Endothelial cell of umbilical vein (primary cell): ENCODE results near the gene KAT8. TPM values are rescaled to one million over a fixed set of nuclear protein-coding genes. Genes with fewer than 3 reads are reported as not detected.

Experiments used
- BruUV-seq: library from RNA; stranded (reverse); fragments of 400-500 nt; replicated peaks from 2 replicates; lab custom pipeline; 2021; lab: Mats Ljungman, UMichigan
- CTCF ChIA-PET: fragments of 300-600, 350-600 bp; sonication (Branson Sonifier 250); formaldehyde crosslinking; loops from one replicate; lab custom pipeline; 2021; ENCODE audit warnings: antibody characterized with exemption, inconsistent platforms; lab: Charles Lee
- POLR2A ChIA-PET: fragments of 300-600, 350-600 bp; sonication (Branson Sonifier 250); formaldehyde crosslinking; loops from one replicate; lab custom pipeline; 2021; ENCODE audit warnings: antibody characterized with exemption, inconsistent platforms; lab: Charles Lee
- DNase-seq: peaks from one replicate; pipeline ENCODE4 v3.0.0-alpha.2; 2011; ENCODE audit warnings: low read depth, low spot score
- FAIRE-seq: peaks from 2 replicates; lab custom pipeline; 2011; peaks lifted over from hg19 to GRCh38; lab: Jason Lieb, UNC
- H2AFZ ChIP-seq: 2 replicates; pipeline ENCODE4 v1.6.0; 2012; ENCODE audit warnings: low read depth, low read length, control low read depth, inconsistent platforms
- H3K27ac ChIP-seq: 2 replicates; pipeline ENCODE4 v1.5.1; 2011; ENCODE audit warnings: low read depth, mild to moderate bottlenecking, control low read depth, low read length, moderate library complexity; ENCODE audit not compliant: insufficient read depth
- H3K27me3 ChIP-seq, 2 experiments: 2 replicates each; pipeline versions ENCODE4 v1.6.0 to v1.6.1; 2011; ENCODE audit warnings: low read length in 2 of 2, mixed read lengths in 1 of 2; ENCODE audit not compliant: control insufficient read depth in 2 of 2, insufficient read depth in 2 of 2
- H3K36me3 ChIP-seq, 2 experiments: 2 replicates in 1 of 2; 3 replicates in 1 of 2; pipeline ENCODE4 v1.5.1; 2011; ENCODE audit warnings: low read length in 2 of 2, mild to moderate bottlenecking in 1 of 2, moderate library complexity in 1 of 2; ENCODE audit not compliant: control insufficient read depth in 2 of 2, insufficient read depth in 2 of 2; ENCODE audit errors: extremely low read depth in 1 of 2
- H3K4me1 ChIP-seq: 3 replicates; pipeline ENCODE4 v1.5.1; 2011; ENCODE audit warnings: mild to moderate bottlenecking, low read length; ENCODE audit not compliant: control insufficient read depth, insufficient read depth; ENCODE audit errors: extremely low read depth
- H3K4me2 ChIP-seq: 2 replicates; pipeline ENCODE4 v1.6.1; 2011; ENCODE audit warnings: low read length, control low read depth, mixed read lengths; ENCODE audit not compliant: insufficient read depth
- H3K4me3 ChIP-seq, 3 experiments: fragments of 200-600 bp in 1 of 3; sonication (generic), shearing (Covaris generic) in 1 of 3; replicated peaks in 1 of 3; 2 replicates each; pipeline ENCODE4 v1.5.1; 2011 to 2016; ENCODE audit warnings: control low read depth in 3 of 3, low read length in 3 of 3, mild to moderate bottlenecking in 2 of 3, inconsistent platforms in 1 of 3, low read depth in 1 of 3, moderate library complexity in 1 of 3; ENCODE audit not compliant: insufficient read depth in 1 of 3
- H3K79me2 ChIP-seq: 2 replicates; pipeline ENCODE4 v1.6.0; 2012; ENCODE audit warnings: low read length, inconsistent platforms; ENCODE audit not compliant: control insufficient read depth, insufficient read depth
- H3K9ac ChIP-seq: replicated peaks from 2 replicates; pipeline ENCODE3; 2011; ENCODE audit warnings: low read length, control low read depth; ENCODE audit not compliant: insufficient read depth; ENCODE audit errors: extremely low read depth
- H3K9me1 ChIP-seq: replicated peaks from 3 replicates; pipeline ENCODE4 v1.6.0; 2011; ENCODE audit warnings: mild to moderate bottlenecking, low read length; ENCODE audit not compliant: control insufficient read depth, insufficient read depth; ENCODE audit errors: extremely low read depth
- H3K9me3 ChIP-seq: replicated peaks from 2 replicates; pipeline ENCODE4 v1.5.1; 2012; ENCODE audit warnings: low read length, inconsistent platforms; ENCODE audit not compliant: control insufficient read depth, insufficient read depth
- H4K20me1 ChIP-seq: replicated peaks from 2 replicates; pipeline ENCODE3; 2011; ENCODE audit warnings: mild to moderate bottlenecking, low read length; ENCODE audit not compliant: control insufficient read depth, insufficient read depth; ENCODE audit errors: extremely low read depth
- CTCF ChIP-seq, 2 donors: IDR thresholded peaks; 1 replicate in 1 of 2; 2 replicates in 1 of 2; pipeline ENCODE4 v1.5.1; 2011; ENCODE audit warnings: low read length in 2 of 2, mild to moderate bottlenecking in 2 of 2, moderate library complexity in 2 of 2, control low read depth in 1 of 2, inconsistent platforms in 1 of 2, low read depth in 1 of 2; ENCODE audit not compliant: insufficient read depth in 1 of 2; ENCODE audit errors: extremely low read depth in 1 of 2
- EZH2 ChIP-seq: IDR thresholded peaks from 2 replicates; pipeline ENCODE4 v1.6.1; 2012; ENCODE audit warnings: borderline replicate concordance, low read depth, mild to moderate bottlenecking, moderate library complexity, low read length, inconsistent platforms; ENCODE audit not compliant: severe bottlenecking
- FOS ChIP-seq: IDR thresholded peaks from 2 replicates; pipeline ENCODE4 v1.6.1; 2011; ENCODE audit warnings: mild to moderate bottlenecking, low read length, moderate library complexity, borderline replicate concordance; ENCODE audit not compliant: insufficient read depth
- GATA2 ChIP-seq: IDR thresholded peaks from 2 replicates; pipeline ENCODE4 v1.7.0; 2011; ENCODE audit warnings: low read depth, mild to moderate bottlenecking, moderate library complexity, mixed read lengths, low read length; ENCODE audit not compliant: insufficient read length, insufficient read depth
- JUN ChIP-seq: IDR thresholded peaks from 2 replicates; pipeline ENCODE4 v1.6.1; 2011; ENCODE audit warnings: borderline replicate concordance, low read depth; ENCODE audit not compliant: insufficient read length, insufficient read depth
- MAX ChIP-seq: IDR thresholded peaks from 2 replicates; pipeline ENCODE4 v1.6.1; 2011; ENCODE audit not compliant: insufficient read depth, insufficient read length
- MYC ChIP-seq: IDR thresholded peaks from one replicate; pipeline ENCODE4 v1.6.1; 2011; ENCODE audit warnings: mild to moderate bottlenecking, low read depth, low read length
- POLR2A ChIP-seq: IDR thresholded peaks from 2 replicates; pipeline ENCODE4 v1.6.1; 2012; ENCODE audit warnings: low read depth, mild to moderate bottlenecking, control low read depth, low read length
- POLR2AphosphoS5 ChIP-seq: IDR thresholded peaks from 2 replicates; pipeline ENCODE4 v1.6.1; 2012; ENCODE audit warnings: low read depth, mild to moderate bottlenecking, control low read depth, low read length, moderate library complexity; ENCODE audit not compliant: insufficient read depth
- dilution Hi-C: fragments of 300-500 bp; cut with MboI; formaldehyde crosslinking; loops from one replicate; pipeline ENCODE4 v1.15.0; 2019; ENCODE audit warnings: low sequenced_read_pairs; ENCODE audit not compliant: extremely low pct_ligation_motif_present
- intact Hi-C: fragments of 100-400 bp; cut with micrococcal nuclease; formaldehyde crosslinking; loops from one replicate; pipeline ENCODE4 v1.10.0; 2022
- polyA plus RNA-seq, 4 experiments: library from polyadenylated mRNA; depleted of rRNA in 3 of 4; stranded (reverse) in 3 of 4; unstranded in 1 of 4; fragments of >200 nt; gene quantifications; 2 replicates each; pipeline versions ENCODE4 v1.2.1 to v1.2.3, GENCODE V29; 2011 to 2012; ENCODE audit warnings: missing spikeins in 1 of 4
- total RNA-seq: library from RNA; stranded (reverse); gene quantifications from 2 replicates; pipeline ENCODE4 v1.2.3, GENCODE V29; 2021

The KAT8 gene
- total and polyA plus RNA-seq, 2 donors (not counting 3 experiments of a cell fraction or from before 2014, with no cell fraction given), result 30.7 to 42.8 TPM

- peaks cover 13 to 21% of the 10 kb centered on the region in 2 experiments for H3K27me3 ChIP-seq
- peaks cover 13% of the 10 kb centered on the region for H3K4me1 ChIP-seq
- dilution Hi-C loops, result no loop called here
- BruUV-seq, result no TSS peak
- no peak for FAIRE-seq
- H3K4me2 ChIP-seq, result no peak overlapping the region
- H3K9me1 ChIP-seq, result no peaks in the 10 kb centered on the region
- TF ChIP-seq EZH2, result no peak
- TF ChIP-seq MYC, result no peak
- TF ChIP-seq JUN, result no peak
- no peak for TF ChIP-seq MAX
- TF ChIP-seq POLR2AphosphoS5, result no peak
- TF ChIP-seq GATA2, result no peak
- no peak for TF ChIP-seq CTCF (IDR thresholded peaks at IDR 0.05; ENCODE audit: extremely low read depth in 1 of 2, insufficient read depth in 1 of 2, low read depth in 1 of 2, low read length in 2 of 2)
- TF ChIP-seq FOS, result no peak
- no peak for TF ChIP-seq POLR2A
- no peaks in the 10 kb centered on the region for H4K20me1 ChIP-seq
- POLR2A ChIA-PET, result interaction anchor here (2.7 kb wide), 2 partner anchors 26 to 37 kb away, joined by 31 to 37 read pairs; partner anchors contain the start of genes FUS and KAT8
- no peaks in the 10 kb centered on the region for H3K9me3 ChIP-seq
- DNase-seq, result no peak
- CTCF ChIA-PET, result interaction anchor here (0.7 to 2.6 kb wide), 35 partner anchors 9 to 726 kb away, joined by 3 to 31 read pairs (median 7); partner anchors contain the start of genes ARMC5, FUS, HSD3B7 and KAT8
- no peak overlapping the region for H3K9ac ChIP-seq
- H3K27ac ChIP-seq, result no peak overlapping the region
- peak overlapping the region; percentile 96 for H2AFZ ChIP-seq
- H3K79me2 ChIP-seq, result no peaks in the 10 kb centered on the region
- intact Hi-C loops, result loop anchor here (2.0 to 5.0 kb wide), 2 partner anchors 36 to 726 kb away; partner anchors contain the start of gene BCKDK
- no peaks in the 10 kb centered on the region for H3K36me3 ChIP-seq
- H3K4me3 ChIP-seq, result no peak overlapping the region
Measured at GRCh38 chr16:31143011-31143693, 25.7 kb downstream of the KAT8 start.
